Vagina (tissue), 2 donors: ENCODE measurements around the gene PPEF1.

Source experiments
- CTCF ChIP-seq, 3 experiments: fragments of 450-650 bp in 2 of 3; fragments of 200-600 bp in 1 of 3; sonication (generic) in 1 of 3; IDR thresholded peaks; one replicate each; pipeline ENCODE4 v1.5.1; 2017 to 2019; ENCODE audit warnings: antibody characterized with exemption in 3 of 3, mild to moderate bottlenecking in 2 of 3, moderate library complexity in 2 of 3
- POLR2A ChIP-seq, 2 donors: fragments of 450-650 bp; IDR thresholded peaks; one replicate each; pipeline ENCODE4 v1.6.1; 2017; ENCODE audit warnings: antibody characterized with exemption in 2 of 2, mild to moderate bottlenecking in 2 of 2, moderate library complexity in 2 of 2
- POLR2AphosphoS5 ChIP-seq, 2 donors: sonication (generic); formaldehyde crosslinking; IDR thresholded peaks; one replicate each; pipeline ENCODE4 v1.9.0; 2017; ENCODE audit warnings: antibody characterized with exemption in 2 of 2, mild to moderate bottlenecking in 2 of 2, low read depth in 1 of 2; ENCODE audit not compliant: insufficient read depth in 1 of 2

GRCh38 chrX:18661273-18661672 is 46.2 kb upstream of the PPEF1 start:
- TF ChIP-seq CTCF (IDR thresholded peaks at IDR 0.05) (no peak), POLR2A (IDR thresholded peaks at IDR 0.05) (no peak), POLR2AphosphoS5 (IDR thresholded peaks at IDR 0.05; ENCODE audit: insufficient read depth in 1 of 2, low read depth in 1 of 2) (no peak)
